ENCODE measurements around the gene PDZRN4.

PDZRN4 gene

DNA sequence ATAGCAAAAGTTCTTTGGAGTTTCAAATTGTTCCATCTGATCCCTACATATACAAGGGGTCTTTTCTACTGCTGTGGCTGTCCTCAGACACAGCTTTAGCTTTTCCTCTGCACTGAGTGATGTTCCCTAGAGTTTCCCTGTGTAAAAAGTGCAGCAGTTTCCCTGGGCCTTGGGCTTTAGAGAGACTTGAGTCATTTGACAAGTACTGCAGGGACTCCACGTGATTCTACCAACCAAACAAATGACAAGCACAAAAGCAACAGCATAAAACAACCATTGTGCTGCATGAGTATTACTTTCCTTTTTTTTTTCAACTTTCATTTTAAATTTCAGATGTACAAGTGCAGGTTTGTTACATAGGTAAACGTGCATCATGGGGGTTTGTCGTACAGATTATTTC, 272.8 kb downstream of the PDZRN4 start:
- DNase-seq, result no peak

- no peak for DNase-seq
Measured at GRCh38 chr12:41462312-41462711, 274.2 kb downstream of the PDZRN4 start.

DNA sequence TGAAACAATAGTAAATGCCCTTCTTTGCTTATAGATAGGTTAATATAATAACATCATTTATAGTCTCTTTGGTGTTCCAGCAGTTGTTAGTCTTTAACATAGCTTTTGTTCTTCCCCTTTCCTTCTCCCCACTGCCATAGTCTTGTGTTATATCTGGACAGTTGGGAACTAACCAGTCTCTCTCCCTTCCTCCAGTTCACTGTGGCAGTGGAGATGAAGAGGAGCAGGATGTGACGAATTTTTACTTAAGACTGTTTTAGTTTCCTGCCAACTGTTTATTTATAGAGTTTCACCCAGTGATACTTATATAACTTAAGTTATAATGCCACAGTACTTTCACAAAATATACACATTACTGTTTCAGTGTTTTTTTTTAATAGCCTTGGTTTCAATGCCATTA, 277.4 kb downstream of the PDZRN4 start:
- no peak for DNase-seq

GRCh38 chr12:41466300-41466699, 278.2 kb downstream of the PDZRN4 start:
- DNase-seq, result no peak

- no peak for DNase-seq
Measured at GRCh38 chr12:41466802-41467201, 278.7 kb downstream of the PDZRN4 start.

- no peak for DNase-seq
Measured at GRCh38 chr12:41467591-41468325, 279.6 kb downstream of the PDZRN4 start.

DNA sequence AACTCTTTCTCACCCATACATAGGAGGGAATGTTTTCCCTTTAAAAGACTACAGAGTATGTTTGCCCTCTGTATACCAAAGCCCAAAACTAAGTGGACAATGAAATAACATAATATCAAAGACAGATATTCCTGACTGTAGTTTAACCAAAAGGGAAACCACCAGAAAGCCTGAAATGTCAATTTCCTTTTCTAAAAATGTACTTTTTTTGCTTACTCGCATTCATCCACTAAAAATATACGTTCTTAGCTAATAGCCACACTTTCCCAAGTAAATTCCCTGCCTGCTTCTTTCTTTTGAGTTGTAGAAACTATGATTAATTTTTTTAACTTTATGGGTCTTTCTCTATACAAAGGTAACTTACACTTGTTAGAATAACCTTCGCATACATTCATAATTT, 280.2 kb downstream of the PDZRN4 start:
- no peak for DNase-seq

DNA sequence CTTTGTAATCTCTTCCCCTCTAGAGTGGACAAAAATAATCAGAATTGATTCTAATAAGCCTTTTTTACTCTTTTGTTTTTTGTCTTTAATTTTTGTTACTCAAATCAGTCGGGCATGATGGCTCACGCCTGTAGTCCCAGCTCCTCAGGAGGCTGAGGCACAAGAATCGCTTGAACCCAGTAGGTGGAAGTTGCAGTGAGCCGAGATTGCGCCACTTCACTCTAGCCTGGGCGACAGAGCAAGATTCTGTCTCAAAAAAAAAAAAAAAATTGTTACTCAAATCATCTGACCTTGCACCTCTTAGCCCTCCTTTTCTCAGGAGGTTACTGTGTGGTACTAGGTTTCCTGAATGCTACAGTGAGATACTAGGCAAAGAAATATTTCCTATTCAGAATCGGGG, 280.6 kb downstream of the PDZRN4 start:
- DNase-seq, result no peak

DNA sequence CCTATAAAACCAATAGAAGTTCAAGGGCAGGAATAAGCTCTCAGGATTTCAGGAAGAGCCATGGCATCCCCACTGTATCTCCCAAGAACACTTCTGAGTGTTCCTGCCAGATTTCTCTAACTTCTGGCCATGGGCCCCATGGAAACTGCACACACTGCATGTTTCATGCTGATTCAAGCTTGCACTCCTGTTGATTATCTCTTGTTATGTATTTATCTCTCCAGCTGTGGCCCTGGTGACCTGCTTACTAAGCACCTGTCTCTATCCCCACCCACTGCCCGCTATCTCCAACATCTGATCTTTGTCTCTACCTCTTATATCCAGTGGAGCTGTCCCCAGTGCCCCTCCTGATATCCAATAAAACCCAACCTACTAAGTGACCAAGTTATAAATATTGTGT, 285.3 kb downstream of the PDZRN4 start:
- no peak for DNase-seq

DNA sequence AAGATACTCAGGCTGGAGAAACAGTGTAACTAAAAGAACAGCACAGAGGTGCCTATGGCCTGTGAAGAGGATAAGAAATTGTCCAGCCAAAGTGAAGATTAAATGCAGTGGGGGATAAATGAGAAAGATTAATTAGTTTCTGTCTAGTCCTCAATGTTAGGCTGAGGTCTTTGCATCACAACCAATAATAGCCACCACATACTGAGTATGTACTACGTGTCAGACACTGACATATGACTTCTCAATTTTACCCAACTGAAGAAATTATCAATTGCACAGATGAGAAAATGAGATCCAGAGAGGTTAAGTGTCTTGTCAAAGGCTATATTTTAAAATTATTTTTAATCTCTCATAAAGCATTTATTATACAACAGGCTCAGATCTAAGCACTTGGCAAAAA, 285.9 kb downstream of the PDZRN4 start:
- DNase-seq, result no peak

DNA sequence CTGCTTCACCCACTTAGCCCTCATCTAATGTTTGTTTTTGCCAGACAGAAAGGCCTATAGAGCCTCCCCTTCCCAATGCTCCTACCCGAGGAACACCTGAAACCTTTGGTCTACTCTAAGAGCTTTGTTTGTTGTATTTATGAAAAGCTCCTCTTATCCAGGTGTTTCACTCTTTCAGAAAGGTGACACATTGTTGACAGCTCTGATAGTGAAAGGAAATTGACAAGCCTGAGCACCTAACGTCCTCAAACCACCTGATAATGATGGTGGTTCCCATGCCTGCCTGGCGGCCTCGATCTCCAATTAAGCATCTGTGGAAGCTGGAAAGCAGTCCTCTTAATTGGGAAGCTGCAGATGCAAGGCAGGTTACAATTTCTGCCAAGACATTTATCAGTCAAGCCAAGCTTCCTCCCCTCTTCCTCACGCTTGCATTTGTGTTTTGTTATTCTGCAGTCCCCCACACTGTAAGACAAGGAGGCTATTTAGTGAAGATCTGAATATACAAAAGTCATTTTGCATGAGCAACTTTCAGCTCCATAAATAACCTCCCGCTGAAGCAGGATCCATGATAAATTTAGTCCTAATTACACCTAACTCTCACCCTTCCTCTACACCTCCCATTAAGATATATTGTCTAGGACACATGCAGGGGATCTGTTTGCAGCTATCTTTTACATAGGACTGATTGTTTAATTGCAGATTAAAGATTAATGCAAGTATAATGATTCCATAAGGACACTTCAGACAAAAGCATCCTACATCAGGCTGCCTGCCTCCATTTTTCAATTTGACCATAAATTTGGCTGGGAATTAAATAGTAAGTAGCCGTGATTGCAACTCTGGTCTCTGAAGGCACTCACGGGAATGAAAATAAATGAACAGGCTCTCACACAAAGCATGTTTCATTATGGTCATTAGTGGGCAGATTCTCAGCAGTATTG, 288.6 kb downstream of the PDZRN4 start:
- DNase-seq, result no peak

- no peak for DNase-seq
Measured at GRCh38 chr12:41479426-41479825, 291.3 kb downstream of the PDZRN4 start.

DNA sequence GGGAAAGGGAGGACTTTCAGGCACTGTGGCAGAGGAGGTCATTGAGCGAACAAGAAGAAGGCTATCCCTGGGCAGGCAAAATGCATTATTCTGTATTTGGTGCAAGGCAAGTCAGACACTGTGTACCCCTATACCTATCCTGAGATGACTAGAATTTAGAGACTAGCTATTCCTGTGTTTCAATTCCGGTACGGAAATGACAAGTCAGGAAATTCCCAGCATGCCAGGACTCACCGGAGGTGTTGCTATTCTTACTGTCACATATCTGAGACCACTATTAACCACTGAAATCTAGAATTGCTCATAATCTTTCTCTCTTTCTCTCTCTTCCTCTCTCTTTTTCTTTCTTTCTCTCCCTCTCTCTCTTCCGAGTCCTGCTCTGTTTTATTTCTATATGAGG, 297.1 kb downstream of the PDZRN4 start:
- DNase-seq, result no peak

- DNase-seq, result no peak
Measured at GRCh38 chr12:41486718-41487117, 298.6 kb downstream of the PDZRN4 start.

DNA sequence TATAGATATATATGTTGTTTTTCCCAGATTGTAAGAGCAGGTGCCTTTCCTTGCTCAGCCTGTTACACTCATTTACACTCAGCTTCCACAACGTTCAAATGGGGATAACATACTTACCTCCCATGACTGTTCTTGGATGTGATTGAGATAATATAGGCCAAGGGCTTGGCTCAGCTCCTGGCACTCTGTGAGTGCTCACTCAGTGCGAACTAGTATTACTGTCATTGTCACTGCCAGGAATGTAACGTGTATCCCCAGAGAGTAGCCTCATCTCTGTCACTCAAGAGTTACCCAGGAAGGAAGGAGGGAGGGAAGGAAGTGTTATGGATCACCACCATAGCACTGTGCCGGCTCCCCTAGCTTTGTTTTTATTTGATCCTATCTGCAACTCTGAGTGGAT, 307.9 kb downstream of the PDZRN4 start:
- DNase-seq, result no peak

- no peak for DNase-seq
Measured at GRCh38 chr12:41497409-41497808, 309.3 kb downstream of the PDZRN4 start.

DNA sequence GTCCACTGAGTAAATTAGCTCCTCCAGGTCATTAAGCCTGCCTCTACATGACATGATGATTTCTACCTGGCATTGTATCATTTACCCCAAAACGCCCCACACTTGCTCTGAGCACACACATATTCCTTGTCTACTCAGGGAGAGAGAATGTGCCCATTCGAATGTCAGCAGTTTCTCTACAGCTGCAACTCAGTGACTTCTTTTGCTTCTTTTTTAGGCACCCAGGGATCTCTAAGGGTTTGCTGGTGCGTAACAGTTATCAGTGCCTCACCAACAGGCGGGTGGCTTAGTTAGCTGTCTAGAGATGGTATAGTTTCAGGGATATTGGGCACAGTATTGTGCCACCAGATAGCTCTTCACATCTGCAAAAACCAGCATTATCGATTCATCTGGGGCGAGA, 316.9 kb downstream of the PDZRN4 start:
- DNase-seq, result no peak

DNA sequence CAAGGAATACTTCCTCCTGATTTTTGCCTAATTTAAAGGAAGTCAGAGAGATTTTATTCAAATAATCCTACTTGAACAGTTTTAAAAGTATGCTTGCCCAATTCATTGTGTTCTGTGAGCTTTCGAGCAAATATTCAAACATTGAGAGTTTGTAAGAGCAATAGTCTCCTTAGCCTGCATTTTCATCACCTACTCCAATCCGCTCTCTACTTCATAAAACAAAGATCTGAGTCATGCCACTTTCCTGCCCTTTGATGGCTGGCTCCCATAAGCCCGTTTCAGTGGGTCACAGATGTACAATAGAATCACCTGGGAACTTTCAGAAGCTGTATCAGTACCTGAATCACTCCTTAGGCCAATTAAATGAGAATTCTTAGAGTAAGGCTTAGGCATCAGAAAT, 319.2 kb downstream of the PDZRN4 start:
- DNase-seq, result no peak

DNA sequence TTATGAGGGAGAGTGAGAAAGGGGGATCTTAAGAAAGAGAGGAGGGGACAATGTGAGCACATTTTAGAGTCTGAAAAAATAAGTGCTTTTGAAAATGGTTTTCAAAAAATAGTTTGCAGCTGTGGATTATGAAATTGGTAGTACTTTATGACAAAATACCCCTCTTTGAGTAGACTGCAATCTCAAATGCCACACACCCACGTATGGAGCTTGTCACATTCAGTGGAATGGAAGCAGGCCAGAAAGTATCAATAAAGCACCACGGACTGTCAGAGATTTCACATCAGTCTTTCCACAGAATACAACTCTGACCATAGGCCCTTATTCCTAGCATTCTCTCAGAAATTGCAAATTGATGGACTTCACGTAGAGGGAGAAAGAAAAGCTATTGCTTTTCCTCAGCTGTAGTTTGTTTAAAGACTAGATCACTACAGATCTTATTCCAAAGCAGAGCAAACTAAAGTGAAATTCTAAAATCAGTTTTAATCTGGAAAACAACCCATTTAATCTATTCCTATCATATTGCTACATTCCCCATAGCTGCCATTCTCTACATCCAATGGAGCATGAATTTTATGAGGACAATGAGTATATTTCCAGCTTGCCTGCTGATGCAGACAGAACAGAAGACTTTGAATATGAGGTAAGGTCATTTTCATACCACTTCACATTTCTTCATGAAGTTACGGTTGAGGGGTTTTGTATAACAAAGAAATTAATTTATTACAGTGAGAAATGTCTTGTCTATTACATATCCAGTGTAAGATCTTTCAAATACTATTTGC, 321.3 kb downstream of the PDZRN4 start:
- DNase-seq, result no peak

GRCh38 chr12:41510470-41510869, 322.4 kb downstream of the PDZRN4 start:
- no peak for DNase-seq

- no peak for DNase-seq
Measured at GRCh38 chr12:41511247-41511646, 323.1 kb downstream of the PDZRN4 start.

DNA sequence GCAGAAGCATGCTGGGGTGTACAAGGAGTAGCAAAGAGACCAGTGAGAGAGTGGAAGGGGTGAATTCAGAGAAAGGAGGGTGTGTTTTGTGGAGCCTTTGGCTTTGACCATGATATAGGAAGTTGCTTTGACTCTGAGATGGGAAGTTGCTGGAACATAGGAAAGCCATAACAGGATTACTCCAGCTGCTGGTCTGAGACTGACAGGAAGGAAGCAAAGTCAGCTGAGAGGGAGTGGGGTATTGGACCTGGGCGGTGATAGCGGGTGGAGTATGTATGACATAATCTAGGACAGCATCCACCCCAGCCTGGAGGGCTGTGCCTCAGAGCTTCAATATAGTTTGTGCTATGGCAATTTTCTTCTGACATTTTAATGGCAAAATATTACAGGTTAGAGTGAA, 324.4 kb downstream of the PDZRN4 start:
- no peak for DNase-seq

DNA sequence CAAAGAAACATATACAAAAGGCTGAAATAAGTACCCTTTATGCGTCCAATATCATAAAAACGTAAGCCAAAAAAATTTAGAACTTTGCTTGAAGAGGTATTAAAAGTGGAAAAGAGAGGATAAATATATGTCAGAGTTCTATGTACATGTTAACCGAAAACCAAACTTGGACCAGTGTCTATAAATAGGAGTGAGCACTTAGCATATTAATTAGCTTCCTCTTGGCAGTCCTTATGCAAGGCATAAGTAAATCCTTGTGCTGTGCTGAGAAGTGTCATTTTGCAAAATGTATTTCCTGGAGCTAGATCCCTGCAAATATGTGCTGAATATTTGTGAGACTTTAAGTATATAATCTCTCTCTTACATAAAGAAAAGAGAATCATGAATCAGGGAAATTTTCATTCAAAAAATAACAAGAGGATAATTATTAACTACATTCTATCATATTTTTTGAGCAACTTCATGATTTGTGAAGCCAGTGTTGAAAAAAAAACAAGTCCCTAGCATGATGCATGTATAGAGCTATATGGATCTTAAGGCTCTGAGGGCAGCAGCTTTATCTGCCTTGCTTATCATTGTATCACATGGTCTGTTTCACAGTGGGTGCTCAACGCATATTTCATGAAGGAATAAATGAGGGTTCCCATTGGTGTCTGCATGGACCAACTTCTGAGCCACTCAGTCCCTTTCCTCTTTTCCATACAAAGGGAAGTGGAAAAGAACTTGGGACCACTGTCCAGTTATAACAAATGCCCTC, 326.1 kb downstream of the PDZRN4 start:
- no peak for DNase-seq
